ENCODE results near the gene HMOX2. TPM values are rescaled to one million over a fixed set of nuclear protein-coding genes. Genes with fewer than 3 reads are reported as not detected.

Gene HMOX2
- total and polyA plus RNA-seq, 2 of the 13 experiments (the other 11 are each of a cell fraction or from before 2014, with no cell fraction given): 60.3 to 70.4 TPM

DNA sequence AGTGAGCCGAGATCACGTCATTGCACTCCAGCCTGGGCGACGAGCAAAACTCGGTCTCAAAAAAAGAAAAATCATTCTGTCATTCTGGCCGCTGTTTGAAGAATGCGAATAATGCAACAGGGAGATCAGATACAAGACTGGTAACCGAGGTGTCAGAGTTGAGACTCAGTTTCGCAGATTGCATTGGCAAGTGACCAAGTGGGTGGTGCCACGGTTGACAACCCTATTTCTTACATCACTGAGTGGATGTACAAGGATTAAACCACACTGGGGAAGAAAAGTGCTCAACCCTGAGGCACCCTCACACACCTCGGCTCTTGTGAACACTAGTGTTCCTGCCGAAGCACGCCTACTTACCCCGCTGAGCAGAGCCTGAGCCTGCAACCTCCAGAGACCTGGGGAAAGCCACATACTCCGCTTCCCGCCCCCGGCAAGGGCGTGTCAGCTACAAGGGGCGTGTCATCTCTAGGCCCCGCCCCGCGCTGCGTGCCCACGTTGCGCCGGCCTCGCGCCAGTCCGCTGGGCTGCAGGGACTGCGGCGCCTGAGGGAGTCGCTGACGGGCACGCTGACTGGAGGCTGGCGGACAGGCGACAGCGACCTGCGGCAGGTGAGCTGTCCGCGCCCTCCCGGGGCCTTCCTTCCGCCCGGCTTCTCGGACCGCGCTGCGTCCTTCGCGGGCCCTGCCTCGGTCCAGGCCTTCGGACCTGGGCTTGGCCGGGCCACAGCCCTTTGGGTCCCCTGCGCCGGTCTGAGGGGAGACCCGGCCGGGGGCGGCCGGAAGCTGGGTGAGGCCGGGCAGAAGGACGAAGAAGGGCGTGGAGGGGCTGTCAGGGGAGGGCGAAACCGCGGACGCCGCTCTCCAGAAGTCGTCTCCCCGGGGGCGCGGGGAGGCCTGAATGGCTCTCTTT lies at the start of gene HMOX2 (continued):
- TF ChIP-seq NPAS2 (CRISPR knock-in tag; IDR thresholded peaks at IDR 0.05; ENCODE audit: borderline replicate concordance) (no peak), SRY (CRISPR knock-in tag; IDR thresholded peaks at IDR 0.05) (peak; percentile 98), DMAP1 (CRISPR knock-in tag; IDR thresholded peaks at IDR 0.05) (peak; percentile 85), EHMT2 (IDR thresholded peaks at IDR 0.05; ENCODE audit: borderline replicate concordance, low read depth, low read length) (no peak), ZNF839 (CRISPR knock-in tag; IDR thresholded peaks at IDR 0.05; ENCODE audit: borderline replicate concordance) (peak; percentile 42; the same call in 1 of the 2 replicates), RXRA (CRISPR knock-in tag; IDR thresholded peaks at IDR 0.05) (0 out of 2 replicates have a peak, but pooled peaks have one; percentile 65), HOXA3 (CRISPR knock-in tag; IDR thresholded peaks at IDR 0.05) (peak; percentile 92), AGO2 (optimal IDR thresholded peaks at IDR 0.05; ENCODE audit: low read depth, low read length) (peak; percentile 63), CTCF (CRISPR knock-in tag; IDR thresholded peaks at IDR 0.05) (peak; percentile 80), U2AF2 (IDR thresholded peaks at IDR 0.05; ENCODE audit: low read depth, low read length) (no peak), ZBTB42 (CRISPR knock-in tag; IDR thresholded peaks at IDR 0.05) (peak; percentile 79; the same call in 1 of the 2 replicates), PAF1 (CRISPR knock-in tag; IDR thresholded peaks at IDR 0.05) (no peak), ZNF512B (CRISPR knock-in tag; IDR thresholded peaks at IDR 0.05; ENCODE audit: borderline replicate concordance) (0 out of 2 replicates have a peak, but pooled peaks have one; percentile 18), ZNF616 (CRISPR knock-in tag; IDR thresholded peaks at IDR 0.05; ENCODE audit: low read depth) (peak; percentile 69; the same call in 1 of the 2 replicates), MNT (IDR thresholded peaks at IDR 0.05) (peak; percentile 68)
- TF ChIP-seq, protein P1, sequence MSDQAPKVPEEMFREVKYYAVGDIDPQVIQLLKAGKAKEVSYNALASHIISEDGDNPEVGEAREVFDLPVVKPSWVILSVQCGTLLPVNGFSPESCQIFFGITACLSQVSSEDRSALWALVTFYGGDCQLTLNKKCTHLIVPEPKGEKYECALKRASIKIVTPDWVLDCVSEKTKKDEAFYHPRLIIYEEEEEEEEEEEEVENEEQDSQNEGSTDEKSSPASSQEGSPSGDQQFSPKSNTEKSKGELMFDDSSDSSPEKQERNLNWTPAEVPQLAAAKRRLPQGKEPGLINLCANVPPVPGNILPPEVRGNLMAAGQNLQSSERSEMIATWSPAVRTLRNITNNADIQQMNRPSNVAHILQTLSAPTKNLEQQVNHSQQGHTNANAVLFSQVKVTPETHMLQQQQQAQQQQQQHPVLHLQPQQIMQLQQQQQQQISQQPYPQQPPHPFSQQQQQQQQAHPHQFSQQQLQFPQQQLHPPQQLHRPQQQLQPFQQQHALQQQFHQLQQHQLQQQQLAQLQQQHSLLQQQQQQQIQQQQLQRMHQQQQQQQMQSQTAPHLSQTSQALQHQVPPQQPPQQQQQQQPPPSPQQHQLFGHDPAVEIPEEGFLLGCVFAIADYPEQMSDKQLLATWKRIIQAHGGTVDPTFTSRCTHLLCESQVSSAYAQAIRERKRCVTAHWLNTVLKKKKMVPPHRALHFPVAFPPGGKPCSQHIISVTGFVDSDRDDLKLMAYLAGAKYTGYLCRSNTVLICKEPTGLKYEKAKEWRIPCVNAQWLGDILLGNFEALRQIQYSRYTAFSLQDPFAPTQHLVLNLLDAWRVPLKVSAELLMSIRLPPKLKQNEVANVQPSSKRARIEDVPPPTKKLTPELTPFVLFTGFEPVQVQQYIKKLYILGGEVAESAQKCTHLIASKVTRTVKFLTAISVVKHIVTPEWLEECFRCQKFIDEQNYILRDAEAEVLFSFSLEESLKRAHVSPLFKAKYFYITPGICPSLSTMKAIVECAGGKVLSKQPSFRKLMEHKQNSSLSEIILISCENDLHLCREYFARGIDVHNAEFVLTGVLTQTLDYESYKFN (CRISPR knock-in tag; conservative IDR thresholded peaks at IDR 0.05): peak; percentile 32; the same call in 1 of the 2 replicates
